ACHN (cell line): ENCODE measurements around the gene PRMT1.

Source experiments
- DNase-seq: peaks from one replicate; pipeline ENCODE4 v3.0.0-alpha.2; 2015
- in situ Hi-C: cut with HindIII; loops from 2 replicates; pipeline ENCODE4 v1.10.0; 2017; ENCODE audit warnings: low sequenced_read_pairs, low pct_ligation_motif_present, low pct_unique_long_range_greater_than_20kb

PRMT1 gene

DNA sequence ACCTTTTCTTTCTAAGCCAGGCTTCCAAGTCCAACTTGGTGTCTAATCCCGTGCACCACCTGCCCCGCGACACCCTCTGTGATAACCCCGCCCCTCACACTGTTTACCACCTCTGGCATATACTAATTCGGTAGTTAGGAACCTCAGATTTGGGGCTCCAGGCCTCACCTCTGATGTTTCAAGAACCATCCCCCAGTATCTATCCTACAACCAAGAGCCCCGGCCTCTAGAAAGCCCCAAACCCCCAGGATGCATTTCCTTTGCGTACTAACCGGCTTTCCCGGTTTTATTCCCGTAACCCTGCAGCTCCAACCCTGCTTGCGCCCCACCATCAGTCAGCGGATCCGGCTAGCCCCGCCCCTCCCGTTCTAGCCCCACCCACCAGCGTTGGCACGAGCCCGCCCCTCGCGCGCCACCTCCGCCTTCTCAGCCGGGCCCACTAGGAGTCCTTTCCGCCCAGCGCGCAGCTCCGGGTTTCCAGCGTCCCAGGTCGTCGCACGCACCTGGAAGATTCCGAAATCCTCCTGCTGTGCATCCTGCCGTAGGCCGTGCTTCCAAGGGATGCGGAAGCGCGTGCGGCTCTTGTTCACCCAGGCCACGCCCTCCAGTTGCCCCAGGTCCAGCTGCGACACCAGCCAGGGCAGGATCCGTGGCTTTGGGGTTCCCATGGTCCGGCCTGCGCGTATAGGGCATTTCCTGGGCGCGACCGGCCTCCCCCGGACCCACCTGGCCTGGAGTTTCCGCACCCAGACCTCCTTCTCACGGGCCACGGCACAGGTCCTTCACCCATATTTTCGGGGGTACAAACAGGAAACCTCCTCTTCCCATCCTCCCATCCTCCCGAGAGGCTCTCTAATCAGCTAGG lies 12.7 kb upstream of the PRMT1 start:
- peak; percentile 77 for DNase-seq
- in situ Hi-C loops: no loop called here

GRCh38 chr19:49665036-49665350 lies 12.1 kb upstream of the PRMT1 start:
- in situ Hi-C loops: no loop called here
- DNase-seq: no peak

GRCh38 chr19:49665351-49666119 lies 11.5 kb upstream of the PRMT1 start, which contains the start of the genes BCL2L12 and IRF3:
TSS of gene BCL2L12 (plus strand) at chr19:49665933. CDS start at chr19:49666693, 760 bp downstream.
TSS of gene IRF3 (minus strand) at chr19:49665857. CDS start at chr19:49664838, 1,019 bp downstream.
- in situ Hi-C loops: no loop called here
- peak; percentile 95 for DNase-seq

- DNase-seq: no peak
- in situ Hi-C loops: no loop called here
Measured at GRCh38 chr19:49666120-49666444, 11.0 kb upstream of the PRMT1 start.

GRCh38 chr19:49667473-49667872 lies 9.6 kb upstream of the PRMT1 start:
- DNase-seq: no peak
- in situ Hi-C loops: no loop called here

- in situ Hi-C loops: no loop called here
- DNase-seq: no peak
Measured at GRCh38 chr19:49669516-49669915, 7.6 kb upstream of the PRMT1 start.

GRCh38 chr19:49672131-49672919 lies 4.7 kb upstream of the PRMT1 start:
- DNase-seq: peak; percentile 64
- in situ Hi-C loops: no loop called here

- in situ Hi-C loops: no loop called here
- DNase-seq: peak; percentile 91
Measured at GRCh38 chr19:49676136-49676783, 811 bp upstream of the PRMT1 start.

DNA sequence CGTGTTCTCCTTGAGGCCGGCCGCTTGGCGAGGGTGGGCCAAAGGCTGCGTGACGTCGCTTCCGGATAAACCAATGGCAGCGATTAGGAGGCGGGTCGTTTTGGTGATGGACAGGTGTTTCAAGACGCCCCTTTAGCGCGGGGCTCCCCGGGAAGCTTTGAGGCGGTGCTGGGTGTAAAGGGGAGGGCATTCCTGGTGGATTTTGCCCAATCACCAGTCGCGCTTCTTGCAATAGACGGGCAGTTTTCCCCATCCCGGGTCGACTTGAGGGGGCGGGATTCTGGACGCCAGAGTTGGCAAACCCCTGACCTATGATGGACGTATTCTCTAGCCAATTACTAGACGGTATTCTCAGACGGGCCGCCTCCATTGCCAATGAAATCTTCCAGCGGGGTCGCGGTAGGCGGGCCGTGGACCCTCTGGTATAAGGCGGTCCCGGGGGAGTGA lies 264 bp upstream of the PRMT1 start:
- in situ Hi-C loops: no loop called here
- peak; percentile 98 for DNase-seq

DNA sequence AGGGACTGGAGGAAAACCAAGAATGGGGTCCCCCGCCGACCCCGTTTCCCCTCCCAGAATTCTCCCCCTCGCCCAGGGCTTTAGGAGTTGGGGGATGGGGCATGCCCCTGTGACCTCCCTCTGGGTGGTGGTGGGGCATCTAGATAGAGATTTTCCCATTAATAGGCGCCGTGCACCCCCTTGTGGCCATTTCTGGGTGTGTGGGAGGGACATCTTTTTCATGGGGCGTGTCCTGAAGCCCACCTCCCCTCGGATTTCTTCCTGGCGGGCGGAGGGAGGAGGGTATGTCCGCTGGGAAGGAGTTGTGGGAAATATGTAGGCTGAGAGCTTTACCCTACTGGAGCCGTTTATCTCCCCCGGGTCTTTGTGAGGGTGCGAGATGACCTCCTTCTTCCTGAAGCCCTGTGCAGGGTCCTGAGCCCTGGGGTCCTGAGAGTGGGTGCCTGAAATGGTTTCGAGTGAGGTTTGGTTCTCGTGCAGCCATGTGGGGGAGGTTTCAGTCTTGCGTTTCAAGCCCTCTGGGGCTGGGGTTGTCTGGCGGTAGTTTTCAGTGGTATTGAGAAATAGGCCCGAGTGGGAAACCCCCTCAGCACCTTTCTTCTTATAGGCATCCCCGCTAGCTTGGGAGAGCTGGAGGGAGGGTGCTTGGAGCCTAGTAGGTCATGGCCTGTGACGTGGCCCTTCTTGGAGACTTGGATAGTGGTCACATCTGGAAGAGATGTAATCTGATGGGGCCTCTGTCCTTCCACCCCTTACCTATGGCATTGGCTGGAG lies 1.0 kb downstream of the PRMT1 start:
- peak; percentile 73 for DNase-seq
- in situ Hi-C loops: no loop called here

DNA sequence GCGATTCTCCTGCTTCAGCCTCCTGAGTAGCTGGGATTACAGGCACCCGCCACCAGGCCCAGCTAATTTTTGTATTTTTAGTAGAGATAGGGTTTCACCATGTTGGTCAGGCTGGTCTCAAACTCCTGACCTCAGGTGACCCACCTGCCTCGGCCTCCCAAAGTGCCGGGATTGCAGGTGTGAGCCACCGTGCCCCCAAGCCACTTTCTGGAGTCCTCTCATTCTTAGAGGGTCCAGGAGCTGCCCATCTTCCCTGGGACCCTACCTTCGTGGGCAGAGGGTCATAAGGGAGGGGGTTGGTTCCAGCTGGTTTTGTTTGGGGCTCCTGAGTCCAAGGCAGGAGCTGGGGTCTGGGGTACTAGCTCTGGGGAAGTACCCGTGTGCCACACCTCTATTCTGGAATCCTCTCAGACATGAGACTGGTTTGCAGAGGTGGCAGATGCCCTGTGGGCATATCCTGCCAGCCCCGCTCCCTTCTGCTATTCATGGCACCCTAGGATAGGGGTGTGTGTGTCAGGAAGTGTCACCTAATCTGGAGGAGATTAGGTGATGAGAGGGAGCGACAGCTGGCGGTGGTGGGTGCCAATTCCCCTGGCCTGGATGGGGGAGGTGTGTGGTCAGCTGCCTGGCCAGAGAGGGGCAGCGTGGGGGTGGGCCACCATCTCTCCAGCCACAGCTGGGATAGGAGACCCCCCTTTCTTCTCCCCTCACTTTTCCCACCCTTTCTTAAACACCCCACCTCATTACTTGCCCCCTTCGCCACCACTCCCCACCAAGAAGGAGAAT lies 2.1 kb downstream of the PRMT1 start:
- DNase-seq: no peak
- in situ Hi-C loops: no loop called here

DNA sequence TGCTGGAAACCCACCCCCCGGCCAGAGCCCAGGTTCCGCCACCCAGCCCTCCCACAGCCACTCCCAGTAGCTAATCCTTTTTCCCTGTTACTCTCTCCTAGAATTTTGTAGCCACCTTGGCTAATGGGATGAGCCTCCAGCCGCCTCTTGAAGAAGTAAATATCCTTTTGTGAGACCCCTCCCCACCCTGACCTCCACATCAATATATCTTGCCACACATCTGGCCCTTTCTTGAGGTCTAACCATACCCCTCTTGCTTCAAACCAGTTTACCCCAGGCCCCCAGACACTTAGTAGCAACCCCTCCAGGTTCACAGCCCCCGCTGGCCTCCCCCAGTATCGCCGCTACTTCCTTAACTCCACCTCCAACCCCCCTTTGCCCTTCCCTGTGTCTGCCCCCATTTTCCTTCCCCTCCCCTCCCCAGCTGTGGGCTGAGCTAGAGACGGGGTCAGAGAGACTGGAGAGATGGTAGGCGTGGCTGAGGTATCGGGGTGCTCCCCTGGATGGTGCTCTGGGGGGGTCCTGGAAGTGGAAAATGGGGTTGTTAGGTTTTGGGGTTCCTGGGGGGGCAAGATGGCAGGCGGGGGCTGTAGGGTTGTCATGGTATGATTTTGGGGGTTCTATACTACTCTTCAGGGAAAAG lies 2.8 kb downstream of the PRMT1 start:
- in situ Hi-C loops: no loop called here
- no peak for DNase-seq

GRCh38 chr19:49680421-49681351 lies 3.6 kb downstream of the PRMT1 start:
- in situ Hi-C loops: no loop called here
- DNase-seq: peak; percentile 80

DNA sequence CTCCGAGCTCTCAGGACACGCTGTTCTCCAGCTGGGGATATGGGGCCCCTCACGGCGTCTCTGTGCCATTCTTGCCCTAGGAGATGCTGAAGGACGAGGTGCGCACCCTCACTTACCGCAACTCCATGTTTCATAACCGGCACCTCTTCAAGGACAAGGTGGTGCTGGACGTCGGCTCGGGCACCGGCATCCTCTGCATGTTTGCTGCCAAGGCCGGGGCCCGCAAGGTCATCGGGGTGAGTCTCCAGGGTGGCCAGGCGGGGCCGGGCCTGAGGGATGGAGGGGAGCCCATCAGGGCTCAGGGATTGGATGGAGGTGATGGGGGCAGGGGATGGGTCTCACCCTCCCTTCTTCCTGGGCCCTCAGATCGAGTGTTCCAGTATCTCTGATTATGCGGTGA lies 4.8 kb downstream of the PRMT1 start:
- no peak for DNase-seq
- in situ Hi-C loops: no loop called here

- in situ Hi-C loops: no loop called here
- no peak for DNase-seq
Measured at GRCh38 chr19:49682274-49682673, 5.2 kb downstream of the PRMT1 start.

- in situ Hi-C loops: no loop called here
- DNase-seq: no peak
Measured at GRCh38 chr19:49683814-49684250, 6.8 kb downstream of the PRMT1 start.
